ENCODE measurements around the gene GNAL.

GRCh38 chr18:11868230-11868629, 179.2 kb downstream of the GNAL start:
- no peak for TF ChIP-seq CTCF (conservative IDR thresholded peaks at IDR 0.05; ENCODE audit: low read depth in 2 of 2)
- TF ChIP-seq POLR2AphosphoS5 (IDR thresholded peaks at IDR 0.05; ENCODE audit: low read depth): no peak
- no peak for TF ChIP-seq REST (IDR thresholded peaks at IDR 0.05; ENCODE audit: unreplicated experiment)

All from GM23338 (cell line).